ENCODE measurements around the gene CPLX1. TPM values are rescaled to one million over a fixed set of nuclear protein-coding genes. Genes with fewer than 3 reads are reported as not detected.

Gene CPLX1
- total RNA-seq, 4 donors from 2014 or later = 0.31 to 0.96 (median 0.54) TPM; not detected in 1

DNA sequence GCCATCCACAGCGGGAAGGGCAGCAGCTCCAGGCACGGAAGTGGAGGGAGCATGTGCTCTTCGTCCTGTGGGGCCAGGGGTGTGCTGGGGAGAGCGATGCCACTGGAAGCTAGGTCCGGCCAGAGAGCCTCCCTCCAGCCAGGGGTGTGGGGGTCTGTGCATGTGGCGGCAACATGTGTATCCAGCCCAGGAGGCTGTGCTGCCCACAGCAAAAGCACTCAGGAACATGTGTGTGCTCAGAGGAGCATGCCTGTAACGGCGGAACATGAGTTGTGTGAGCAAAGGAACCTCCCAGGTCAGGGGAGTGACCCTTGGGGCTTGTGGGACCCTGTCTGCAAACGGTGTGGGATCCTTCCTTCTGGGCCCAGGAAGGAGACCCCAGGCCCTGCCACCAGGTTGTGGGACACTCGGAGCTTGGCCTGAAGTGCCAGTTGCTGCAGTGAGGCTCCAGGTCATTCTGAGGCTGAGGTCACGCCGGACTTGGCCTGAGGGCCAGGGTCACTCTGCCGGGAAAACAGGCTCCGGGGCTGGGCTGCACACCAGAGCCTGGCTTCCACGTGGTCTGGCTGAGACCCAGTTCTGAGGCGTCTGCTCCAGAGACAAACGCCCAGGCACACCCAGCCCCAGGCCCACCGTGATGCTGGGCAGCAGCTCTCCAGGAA is 37.2 kb downstream of the CPLX1 start:
- Histone ChIP-seq H3K36me3 (no peaks in the 10 kb centered on the region), H3K27ac (peak overlapping the region in 1 of 4 donors; percentile 23), H3K9me3 (no peaks in the 10 kb centered on the region), H3K27me3 (peaks cover 92% of the 10 kb centered on the region), H3K4me1 (peaks cover 0 to 39% (median 26%) of the 10 kb centered on the region in 3 donors), H3K4me3 (no peak overlapping the region)
- WGBS, 2 donors (ENCODE audit: low coverage in 1 of 2) = 52% methylated on average over 5 of the region's 18 CpGs; no CpG with 5 or more reads in 1 of the 2 donors
- TF ChIP-seq EP300 (IDR thresholded peaks at IDR 0.05) (no peak), POLR2A (IDR thresholded peaks at IDR 0.05) (no peak), POLR2AphosphoS5 (IDR thresholded peaks at IDR 0.05) (no peak)
- TF ChIP-seq, protein P1, sequence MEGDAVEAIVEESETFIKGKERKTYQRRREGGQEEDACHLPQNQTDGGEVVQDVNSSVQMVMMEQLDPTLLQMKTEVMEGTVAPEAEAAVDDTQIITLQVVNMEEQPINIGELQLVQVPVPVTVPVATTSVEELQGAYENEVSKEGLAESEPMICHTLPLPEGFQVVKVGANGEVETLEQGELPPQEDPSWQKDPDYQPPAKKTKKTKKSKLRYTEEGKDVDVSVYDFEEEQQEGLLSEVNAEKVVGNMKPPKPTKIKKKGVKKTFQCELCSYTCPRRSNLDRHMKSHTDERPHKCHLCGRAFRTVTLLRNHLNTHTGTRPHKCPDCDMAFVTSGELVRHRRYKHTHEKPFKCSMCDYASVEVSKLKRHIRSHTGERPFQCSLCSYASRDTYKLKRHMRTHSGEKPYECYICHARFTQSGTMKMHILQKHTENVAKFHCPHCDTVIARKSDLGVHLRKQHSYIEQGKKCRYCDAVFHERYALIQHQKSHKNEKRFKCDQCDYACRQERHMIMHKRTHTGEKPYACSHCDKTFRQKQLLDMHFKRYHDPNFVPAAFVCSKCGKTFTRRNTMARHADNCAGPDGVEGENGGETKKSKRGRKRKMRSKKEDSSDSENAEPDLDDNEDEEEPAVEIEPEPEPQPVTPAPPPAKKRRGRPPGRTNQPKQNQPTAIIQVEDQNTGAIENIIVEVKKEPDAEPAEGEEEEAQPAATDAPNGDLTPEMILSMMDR (IDR thresholded peaks at IDR 0.05) = no peak
- no peak for ATAC-seq

GRCh38 chr4:788006-788635 is 37.8 kb downstream of the CPLX1 start:
- no peak for ATAC-seq
- Histone ChIP-seq H3K27me3 (peaks cover 85% of the 10 kb centered on the region), H3K36me3 (no peaks in the 10 kb centered on the region), H3K9me3 (no peaks in the 10 kb centered on the region), H3K4me1 (peaks cover 0 to 43% (median 26%) of the 10 kb centered on the region in 3 donors), H3K27ac (peak overlapping the region in 3 of 4 donors; percentile 37 to 69 (median 62)), H3K4me3 (no peak overlapping the region)
- no CpG with 5 or more reads among the region's 19 CpGs for WGBS, 2 donors (ENCODE audit: low coverage in 1 of 2)
- no peak for TF ChIP-seq POLR2A (IDR thresholded peaks at IDR 0.05)
- TF ChIP-seq EP300 (IDR thresholded peaks at IDR 0.05) = no peak
- no peak for TF ChIP-seq POLR2AphosphoS5 (IDR thresholded peaks at IDR 0.05)
- TF ChIP-seq, protein P1 (IDR thresholded peaks at IDR 0.05) = no peak

- 71% methylated on average over 7 of the region's 16 CpGs; no CpG with 5 or more reads in 1 of the 2 donors for WGBS, 2 donors (ENCODE audit: low coverage in 1 of 2)
- H3K27ac ChIP-seq = peak overlapping the region in 3 of 4 donors; percentile 37 to 69 (median 62)
- no peak for ATAC-seq
- H3K4me3 ChIP-seq = no peak overlapping the region
- H3K27me3 ChIP-seq = peaks cover 80% of the 10 kb centered on the region
- peaks cover 0 to 45% (median 23%) of the 10 kb centered on the region in 3 donors for H3K4me1 ChIP-seq
- TF ChIP-seq, protein P1 (IDR thresholded peaks at IDR 0.05) = no peak
- TF ChIP-seq POLR2A (IDR thresholded peaks at IDR 0.05) (no peak), EP300 (IDR thresholded peaks at IDR 0.05) (no peak), POLR2AphosphoS5 (IDR thresholded peaks at IDR 0.05) (no peak)
- no peaks in the 10 kb centered on the region for H3K36me3 ChIP-seq
- no peaks in the 10 kb centered on the region for H3K9me3 ChIP-seq
Measured at GRCh38 chr4:787561-787981, 38.4 kb downstream of the CPLX1 start.

- H3K9me3 ChIP-seq = no peaks in the 10 kb centered on the region
Measured at GRCh38 chr4:786861-787300, 39.0 kb downstream of the CPLX1 start.

More at GRCh38 chr4:786861-787300, 39.0 kb downstream of the CPLX1 start:
- H3K4me3 ChIP-seq = peak overlapping the region in 1 of 2 donors; percentile 55
- peak; percentile 2 for ATAC-seq
- peak overlapping the region in 3 of 4 donors; percentile 62 to 69 (median 66) for H3K27ac ChIP-seq
- H3K27me3 ChIP-seq = peaks cover 73% of the 10 kb centered on the region
- peaks cover 0 to 42% (median 17%) of the 10 kb centered on the region in 3 donors for H3K4me1 ChIP-seq
- no peaks in the 10 kb centered on the region for H3K36me3 ChIP-seq
- TF ChIP-seq POLR2AphosphoS5 (IDR thresholded peaks at IDR 0.05) (no peak), POLR2A (IDR thresholded peaks at IDR 0.05) (no peak), EP300 (IDR thresholded peaks at IDR 0.05) (no peak)
- TF ChIP-seq, protein P1 (IDR thresholded peaks at IDR 0.05) = no peak
- WGBS, 2 donors (ENCODE audit: low coverage in 1 of 2) = 50% methylated on average over 3 of the region's 16 CpGs; no CpG with 5 or more reads in 1 of the 2 donors

All from gastroesophageal sphincter (tissue), 4 donors.